AG09309 (cell line): ENCODE results near the gene LUC7L.

ENCODE experiments used
- DNase-seq: peaks from one replicate; pipeline ENCODE4 v3.0.0-alpha.2; 2010; ENCODE audit warnings: low read depth
- H3K4me3 ChIP-seq: 2 replicates; pipeline ENCODE4 v1.5.1; 2011; ENCODE audit warnings: mild to moderate bottlenecking, low read depth, low read length, moderate library complexity; ENCODE audit not compliant: control insufficient read depth
- CTCF ChIP-seq: IDR thresholded peaks from 2 replicates; pipeline ENCODE4 v1.5.1; 2011; ENCODE audit warnings: mild to moderate bottlenecking, low read depth, low read length, inconsistent platforms; ENCODE audit not compliant: insufficient read depth, control insufficient read depth; ENCODE audit errors: missing control alignments

LUC7L gene

GRCh38 chr16:142405-142967, 86.8 kb downstream of the LUC7L start:
- DNase-seq: no peak

GRCh38 chr16:140175-140857, 88.9 kb downstream of the LUC7L start:
- no peak for DNase-seq
- no peak for TF ChIP-seq CTCF
- no peak overlapping the region for H3K4me3 ChIP-seq

More at GRCh38 chr16:142405-142967, 86.8 kb downstream of the LUC7L start:
- H3K4me3 ChIP-seq: no peak overlapping the region
- TF ChIP-seq CTCF: no peak
